Bronchial epithelial cell (primary cell): ENCODE results near the gene OTOF. TPM values are rescaled to one million over a fixed set of nuclear protein-coding genes. Genes with fewer than 3 reads are reported as not detected.

ENCODE experiments used
- DNase-seq: peaks from one replicate; pipeline ENCODE4 v3.0.0-alpha.2; 2010; ENCODE audit warnings: low read depth
- FAIRE-seq: peaks from 2 replicates; lab custom pipeline; 2011; peaks lifted over from hg19 to GRCh38; lab: Jason Lieb, UNC
- H3K27me3 ChIP-seq: 2 replicates; pipeline ENCODE4 v1.5.1; 2011; ENCODE audit warnings: low read length; ENCODE audit not compliant: control insufficient read depth, insufficient read depth
- H3K36me3 ChIP-seq: 2 replicates; pipeline ENCODE4 v1.5.1; 2011; ENCODE audit warnings: low read length; ENCODE audit not compliant: control insufficient read depth, insufficient read depth
- H3K4me3 ChIP-seq: 2 replicates; pipeline ENCODE4 v1.5.1; 2011; ENCODE audit warnings: mild to moderate bottlenecking, low read depth, low read length, control low read depth
- total RNA-seq: library from RNA; depleted of rRNA; stranded (reverse); fragments of >200 nt; gene quantifications from 2 replicates; pipeline ENCODE4 v1.2.1, GENCODE V29; 2014
- TF ChIP-seq, protein P1 (sequence below): IDR thresholded peaks from 2 replicates; pipeline ENCODE4 v1.5.1; 2011; ENCODE audit warnings: mild to moderate bottlenecking, moderate library complexity, low read length, control low read depth, inconsistent platforms; ENCODE audit not compliant: insufficient read depth, severe bottlenecking

Gene OTOF
- total RNA-seq, 1 donor from 2014 or later, result not detected

- H3K27me3 ChIP-seq, result peaks cover 9% of the 10 kb centered on the region
- DNase-seq, result no peak
- no peak overlapping the region for H3K4me3 ChIP-seq
- H3K36me3 ChIP-seq, result no peaks in the 10 kb centered on the region
- no peak for FAIRE-seq
- TF ChIP-seq, protein P1, sequence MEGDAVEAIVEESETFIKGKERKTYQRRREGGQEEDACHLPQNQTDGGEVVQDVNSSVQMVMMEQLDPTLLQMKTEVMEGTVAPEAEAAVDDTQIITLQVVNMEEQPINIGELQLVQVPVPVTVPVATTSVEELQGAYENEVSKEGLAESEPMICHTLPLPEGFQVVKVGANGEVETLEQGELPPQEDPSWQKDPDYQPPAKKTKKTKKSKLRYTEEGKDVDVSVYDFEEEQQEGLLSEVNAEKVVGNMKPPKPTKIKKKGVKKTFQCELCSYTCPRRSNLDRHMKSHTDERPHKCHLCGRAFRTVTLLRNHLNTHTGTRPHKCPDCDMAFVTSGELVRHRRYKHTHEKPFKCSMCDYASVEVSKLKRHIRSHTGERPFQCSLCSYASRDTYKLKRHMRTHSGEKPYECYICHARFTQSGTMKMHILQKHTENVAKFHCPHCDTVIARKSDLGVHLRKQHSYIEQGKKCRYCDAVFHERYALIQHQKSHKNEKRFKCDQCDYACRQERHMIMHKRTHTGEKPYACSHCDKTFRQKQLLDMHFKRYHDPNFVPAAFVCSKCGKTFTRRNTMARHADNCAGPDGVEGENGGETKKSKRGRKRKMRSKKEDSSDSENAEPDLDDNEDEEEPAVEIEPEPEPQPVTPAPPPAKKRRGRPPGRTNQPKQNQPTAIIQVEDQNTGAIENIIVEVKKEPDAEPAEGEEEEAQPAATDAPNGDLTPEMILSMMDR, result no peak
These were observed 30.0 kb upstream of the OTOF start for GRCh38 chr2:26507932-26508331.

DNA sequence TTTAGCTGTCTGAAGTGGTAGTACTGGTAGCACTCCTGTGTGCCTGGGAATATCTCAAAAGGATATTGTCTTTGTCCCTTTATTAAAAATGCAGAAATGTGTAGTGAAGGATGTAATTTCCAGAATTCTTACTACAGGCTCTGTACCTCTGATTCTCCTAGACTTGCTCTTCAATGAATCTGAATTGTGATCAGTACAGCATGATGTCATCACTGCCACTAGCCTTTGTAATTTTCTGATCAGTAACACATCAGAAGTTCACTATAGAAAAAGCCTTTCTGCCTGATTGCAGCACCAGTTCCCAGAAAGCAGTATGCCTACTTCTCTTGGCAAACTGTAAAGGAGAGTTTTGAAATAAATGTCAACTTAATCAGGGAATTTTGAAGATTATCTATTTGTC, 29.2 kb upstream of the OTOF start:
- no peak overlapping the region for H3K4me3 ChIP-seq
- no peaks in the 10 kb centered on the region for H3K36me3 ChIP-seq
- peaks cover 12% of the 10 kb centered on the region for H3K27me3 ChIP-seq
- TF ChIP-seq, protein P1, result no peak
- DNase-seq (no peak), FAIRE-seq (no peak)

GRCh38 chr2:26506279-26506678, 28.4 kb upstream of the OTOF start:
- H3K36me3 ChIP-seq, result no peaks in the 10 kb centered on the region

GRCh38 chr2:26504002-26504401, 26.1 kb upstream of the OTOF start:
- TF ChIP-seq, protein P1, result no peak
- H3K27me3 ChIP-seq, result peaks cover 14% of the 10 kb centered on the region
- DNase-seq, result no peak
- no peak overlapping the region for H3K4me3 ChIP-seq
- no peak for FAIRE-seq
- no peaks in the 10 kb centered on the region for H3K36me3 ChIP-seq

More at GRCh38 chr2:26506279-26506678, 28.4 kb upstream of the OTOF start:
- no peak overlapping the region for H3K4me3 ChIP-seq
- peaks cover 13% of the 10 kb centered on the region for H3K27me3 ChIP-seq
- TF ChIP-seq, protein P1, result no peak
- DNase-seq, result no peak
- no peak for FAIRE-seq

DNA sequence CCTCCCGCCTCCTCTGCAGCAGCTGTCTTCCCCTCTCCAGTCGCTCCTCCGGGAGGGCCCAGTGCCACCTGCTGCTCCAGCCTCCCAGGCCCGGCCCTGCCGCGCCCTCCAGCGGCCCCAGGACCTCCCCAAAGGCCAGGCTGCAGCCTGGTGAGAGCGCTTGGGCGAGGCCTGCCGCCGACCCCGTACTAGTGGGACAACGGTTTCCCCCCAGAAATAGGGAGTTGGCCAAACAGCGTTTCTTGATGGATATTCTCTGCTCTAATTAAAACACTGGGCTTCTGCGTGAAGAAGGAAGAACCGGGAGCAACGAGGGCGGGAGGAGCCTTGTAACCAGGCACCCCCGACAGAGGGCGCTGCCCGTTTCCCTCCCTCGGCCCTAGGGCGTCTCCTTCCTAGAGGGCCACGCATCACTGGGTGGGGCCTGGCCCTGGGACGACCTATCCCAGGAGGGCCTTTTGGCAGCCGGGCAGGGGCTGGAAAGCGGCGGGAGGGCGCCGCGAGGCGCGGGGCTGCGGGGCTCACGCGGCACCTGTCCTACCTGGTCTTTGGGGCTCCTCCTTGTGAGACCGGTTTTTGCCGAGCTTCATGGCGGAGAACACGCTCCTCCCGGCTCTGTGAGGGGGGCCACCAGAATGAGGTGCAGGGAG, 25.4 kb upstream of the OTOF start:
- Histone ChIP-seq H3K36me3 (no peaks in the 10 kb centered on the region), H3K27me3 (peaks cover 15% of the 10 kb centered on the region), H3K4me3 (peak overlapping the region; percentile 20)
- FAIRE-seq (no peak), DNase-seq (peak; percentile 54)
- TF ChIP-seq, protein P1, result peak; percentile 95

DNA sequence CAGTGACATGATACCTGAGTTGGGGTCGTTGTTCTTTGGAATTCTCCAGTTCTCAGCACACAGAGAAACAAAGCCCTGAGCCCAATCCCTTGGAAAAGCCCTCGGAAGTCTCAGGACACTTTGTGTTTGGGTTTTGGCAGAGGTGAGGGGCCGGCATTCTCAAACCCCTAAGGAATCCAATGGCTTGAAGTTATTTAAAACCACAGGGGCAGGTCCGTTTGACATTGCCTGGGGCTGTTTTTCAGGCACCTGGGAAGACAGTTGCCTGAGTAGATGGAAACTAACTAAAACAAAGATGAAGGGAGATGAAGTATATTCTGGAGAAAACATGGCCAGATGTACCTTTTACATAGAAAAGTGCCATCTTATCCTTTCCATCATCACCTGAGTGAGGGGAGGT, 22.5 kb upstream of the OTOF start:
- no peak overlapping the region for H3K4me3 ChIP-seq
- no peak for FAIRE-seq
- H3K36me3 ChIP-seq, result no peaks in the 10 kb centered on the region
- TF ChIP-seq, protein P1, result no peak
- H3K27me3 ChIP-seq, result peaks cover 17% of the 10 kb centered on the region
- no peak for DNase-seq
